BE2C (cell line): Measurements from ENCODE around the gene UBE2L5. TPM values are rescaled to one million over a fixed set of nuclear protein-coding genes. Genes with fewer than 3 reads are reported as not detected.
A peak's percentile ranks its signal among the peaks of the same experiment; 100 is the strongest.

Experiments used
- DNase-seq: peaks from one replicate; pipeline ENCODE4 v3.0.0-alpha.2; 2020
- H3K27me3 ChIP-seq: fragments of 250-450 bp; sonication (Bioruptor Pico); 2 replicates; pipeline ENCODE4 v1.5.1; 2020; ENCODE audit warnings: mild to moderate bottlenecking
- H3K36me3 ChIP-seq: fragments of 250-450 bp; sonication (Bioruptor Pico); 2 replicates; pipeline ENCODE4 v1.5.1; 2020; ENCODE audit warnings: mild to moderate bottlenecking
- H3K4me1 ChIP-seq: fragments of 250-450 bp; sonication (Bioruptor Pico); 2 replicates; pipeline ENCODE4 v1.5.1; 2020
- H3K4me3 ChIP-seq: 2 replicates; pipeline ENCODE4 v1.5.1; 2011; ENCODE audit warnings: low read depth, low read length
- H3K9me3 ChIP-seq: fragments of 250-450 bp; sonication (Bioruptor Pico); 2 replicates; pipeline ENCODE4 v1.5.1; 2020
- polyA plus RNA-seq: library from polyadenylated mRNA; unstranded; fragments of >200 nt; gene quantifications from one replicate; pipeline ENCODE4 v1.2.1, GENCODE V29; 2012; ENCODE audit warnings: low read depth, missing spikeins; ENCODE audit not compliant: insufficient read length, insufficient read depth
- TF ChIP-seq, protein P1 (sequence below): IDR thresholded peaks from 2 replicates; pipeline ENCODE4 v1.5.1; 2012; ENCODE audit warnings: mild to moderate bottlenecking, low read depth, low read length

UBE2L5 gene
- polyA plus RNA-seq, result 0.73 TPM

DNA sequence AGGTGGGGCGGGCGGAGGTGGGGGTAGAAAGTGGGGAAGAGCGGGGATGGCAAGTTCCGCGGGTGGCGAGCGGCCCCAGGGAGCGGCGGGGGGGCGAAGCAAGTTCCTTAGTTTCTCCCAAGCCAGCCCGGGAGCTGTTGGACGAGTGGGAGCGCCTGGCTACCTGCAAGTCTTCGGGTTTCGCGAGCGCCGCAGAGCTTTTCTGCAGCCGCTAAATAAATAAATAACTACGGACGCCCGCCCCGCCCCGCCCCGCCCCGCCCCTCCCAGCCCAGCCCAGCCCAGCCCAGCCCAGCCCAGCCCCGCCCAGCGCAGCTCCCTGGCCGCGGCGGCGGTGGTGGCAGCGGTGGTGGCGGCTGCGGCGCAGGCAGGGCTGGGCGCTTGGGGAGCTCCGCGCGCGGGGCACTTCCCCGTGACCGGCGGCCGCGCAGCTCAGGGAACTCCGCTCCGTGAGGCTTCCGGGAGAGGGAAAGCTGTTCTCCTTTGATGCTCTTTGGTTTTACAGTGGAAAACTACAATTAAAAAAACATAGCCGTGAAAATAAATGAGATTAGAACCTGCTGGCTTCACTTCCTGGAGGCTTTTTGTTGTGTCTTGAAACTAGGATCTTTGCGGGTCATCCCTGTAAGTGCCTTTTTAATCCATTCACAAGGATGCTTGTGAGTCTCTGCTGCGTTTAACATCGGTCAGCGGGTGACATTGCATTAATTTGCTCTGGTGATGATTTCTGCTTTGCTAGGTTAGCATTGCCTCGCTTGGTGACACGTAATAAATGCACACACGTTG lies at the start of gene UBE2L5:
TSS of gene UBE2L5 (plus strand) at position 440 of the 786 bp plus-strand sequence. CDS start 5,498 bp downstream, outside the sequence.
- H3K4me1 ChIP-seq, result no peaks in the 10 kb centered on the region; the same call in 1 of the 2 replicates

DNA sequence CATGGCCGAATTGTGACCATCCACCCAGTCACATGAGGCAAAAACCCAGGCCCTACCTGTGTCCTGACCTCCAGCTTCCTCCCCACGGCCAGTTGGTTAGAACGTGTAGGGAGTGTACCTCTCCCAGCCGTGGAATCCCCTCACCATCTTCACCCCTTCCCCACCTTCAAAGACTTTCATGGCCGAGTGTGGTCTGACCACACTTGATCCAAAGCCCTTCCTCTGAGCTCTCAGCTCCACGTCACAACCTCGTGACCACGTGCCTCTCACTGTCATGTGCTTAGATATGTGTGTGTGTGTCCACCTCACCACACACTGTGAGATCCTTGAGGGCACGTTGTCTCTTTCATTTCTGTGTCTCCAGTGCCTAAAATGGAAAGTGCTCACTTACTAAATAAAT lies 48.6 kb upstream of the UBE2L5 start:
- Histone ChIP-seq H3K27me3 (no peaks in the 10 kb centered on the region), H3K4me1 (peaks cover 6% of the 10 kb centered on the region), H3K9me3 (no peaks in the 10 kb centered on the region), H3K36me3 (no peaks in the 10 kb centered on the region), H3K4me3 (no peak overlapping the region)
- no peak for DNase-seq
- TF ChIP-seq, protein P1, sequence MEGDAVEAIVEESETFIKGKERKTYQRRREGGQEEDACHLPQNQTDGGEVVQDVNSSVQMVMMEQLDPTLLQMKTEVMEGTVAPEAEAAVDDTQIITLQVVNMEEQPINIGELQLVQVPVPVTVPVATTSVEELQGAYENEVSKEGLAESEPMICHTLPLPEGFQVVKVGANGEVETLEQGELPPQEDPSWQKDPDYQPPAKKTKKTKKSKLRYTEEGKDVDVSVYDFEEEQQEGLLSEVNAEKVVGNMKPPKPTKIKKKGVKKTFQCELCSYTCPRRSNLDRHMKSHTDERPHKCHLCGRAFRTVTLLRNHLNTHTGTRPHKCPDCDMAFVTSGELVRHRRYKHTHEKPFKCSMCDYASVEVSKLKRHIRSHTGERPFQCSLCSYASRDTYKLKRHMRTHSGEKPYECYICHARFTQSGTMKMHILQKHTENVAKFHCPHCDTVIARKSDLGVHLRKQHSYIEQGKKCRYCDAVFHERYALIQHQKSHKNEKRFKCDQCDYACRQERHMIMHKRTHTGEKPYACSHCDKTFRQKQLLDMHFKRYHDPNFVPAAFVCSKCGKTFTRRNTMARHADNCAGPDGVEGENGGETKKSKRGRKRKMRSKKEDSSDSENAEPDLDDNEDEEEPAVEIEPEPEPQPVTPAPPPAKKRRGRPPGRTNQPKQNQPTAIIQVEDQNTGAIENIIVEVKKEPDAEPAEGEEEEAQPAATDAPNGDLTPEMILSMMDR, result no peak

More for the DNA sequence above, at the start of gene UBE2L5:
- DNase-seq, result peak; percentile 88
- H3K4me3 ChIP-seq, result peak within 1 kb of the TSS; percentile 86
- no peaks in the 10 kb centered on the region for H3K27me3 ChIP-seq
- H3K36me3 ChIP-seq, result no peaks in the 10 kb centered on the region
- TF ChIP-seq, protein P1, result no peak
- no peaks in the 10 kb centered on the region for H3K9me3 ChIP-seq

DNA sequence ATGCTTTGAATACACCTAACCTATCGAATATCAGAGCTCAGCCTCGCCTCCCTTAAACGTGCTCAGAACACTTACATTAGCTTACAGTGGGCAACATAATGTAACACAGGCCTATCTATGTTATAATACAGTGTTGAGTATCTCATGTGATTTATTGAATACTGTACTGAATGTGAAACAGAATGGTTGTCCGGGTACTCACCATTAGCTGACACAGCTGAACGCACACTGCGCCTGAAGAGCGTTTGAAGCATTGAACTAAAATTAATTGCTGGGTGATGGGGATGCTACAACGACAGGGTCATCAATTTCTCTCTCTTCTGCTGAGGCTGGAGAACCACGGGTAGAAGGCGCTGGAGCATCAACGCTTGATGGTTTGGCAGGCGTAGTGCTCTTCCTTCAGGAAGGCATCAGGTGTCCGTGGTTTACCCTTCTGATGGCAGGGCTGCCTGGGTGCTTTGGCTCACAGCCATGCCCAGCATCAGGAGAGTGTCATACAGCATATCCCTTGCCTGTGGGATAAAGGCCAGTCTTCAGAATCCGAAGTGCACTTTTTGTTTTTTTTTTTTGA lies 46.9 kb upstream of the UBE2L5 start:
- H3K36me3 ChIP-seq, result no peaks in the 10 kb centered on the region
- no peaks in the 10 kb centered on the region for H3K27me3 ChIP-seq
- no peak for DNase-seq
- no peaks in the 10 kb centered on the region for H3K9me3 ChIP-seq
- TF ChIP-seq, protein P1, result no peak
- peaks cover 6% of the 10 kb centered on the region for H3K4me1 ChIP-seq
- H3K4me3 ChIP-seq, result no peak overlapping the region

DNA sequence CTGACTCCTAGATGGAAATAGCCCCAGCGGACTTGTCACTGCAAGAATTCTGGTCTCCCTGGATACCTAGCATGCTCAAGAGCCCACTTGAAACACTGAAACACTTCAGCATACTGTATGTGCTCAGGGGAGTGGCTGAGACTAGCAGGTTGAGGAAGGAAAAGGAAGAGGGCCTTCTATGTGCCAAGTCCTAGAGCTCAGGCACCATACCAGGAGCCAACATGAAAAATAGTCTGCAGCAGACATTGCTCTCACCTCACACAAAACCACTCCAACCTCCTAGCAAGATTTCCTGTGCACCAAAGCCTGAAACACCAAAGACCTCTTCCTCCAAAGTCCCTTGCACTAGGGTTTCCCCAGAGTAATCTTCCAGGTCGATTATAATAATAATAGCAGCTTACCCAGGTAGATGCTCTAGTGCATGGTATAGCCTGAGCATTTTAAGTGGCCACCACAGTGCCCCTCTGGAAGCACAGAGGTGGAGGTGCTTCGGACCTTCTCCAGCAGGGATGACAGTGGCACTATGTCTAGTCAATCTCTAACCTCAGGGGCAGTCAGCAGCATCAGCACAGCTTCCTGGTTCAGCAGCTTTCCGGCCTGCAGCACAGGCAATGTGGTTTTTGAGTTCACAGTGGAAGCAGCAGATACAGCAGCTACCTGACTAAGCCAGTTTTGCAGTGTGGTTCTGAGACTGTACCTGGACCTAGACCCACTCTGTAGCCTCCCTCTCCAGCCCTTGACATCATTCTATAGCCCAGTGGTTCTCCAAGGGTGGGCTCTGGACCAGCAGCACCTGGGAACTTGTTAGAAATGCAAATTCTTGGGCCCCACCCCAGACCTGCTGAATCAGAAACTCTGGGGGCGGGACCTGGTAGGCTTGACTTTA lies 45.6 kb upstream of the UBE2L5 start:
- Histone ChIP-seq H3K4me1 (peaks cover 6% of the 10 kb centered on the region), H3K4me3 (no peak overlapping the region), H3K36me3 (no peaks in the 10 kb centered on the region), H3K27me3 (no peaks in the 10 kb centered on the region), H3K9me3 (no peaks in the 10 kb centered on the region)
- no peak for DNase-seq
- TF ChIP-seq, protein P1, result no peak

DNA sequence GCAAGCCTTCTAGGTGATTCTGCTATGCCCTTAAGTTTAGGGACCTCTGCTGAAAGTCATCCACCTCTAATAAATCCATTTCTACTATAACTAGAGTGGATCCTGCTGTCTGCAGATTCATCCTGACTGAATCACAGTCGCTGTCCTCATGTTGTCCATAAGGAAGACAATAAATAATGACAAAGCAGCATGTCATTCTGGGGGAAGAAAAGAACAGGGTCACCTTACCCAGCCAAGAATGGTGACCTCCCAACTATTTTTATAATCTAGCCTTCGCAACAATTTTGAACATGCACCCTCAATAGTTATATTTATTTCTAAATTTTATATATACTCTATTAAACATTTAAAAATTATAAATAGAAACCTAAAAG lies 45.0 kb upstream of the UBE2L5 start:
- H3K9me3 ChIP-seq, result no peaks in the 10 kb centered on the region
- no peak overlapping the region for H3K4me3 ChIP-seq
- H3K4me1 ChIP-seq, result peaks cover under 1% of the 10 kb centered on the region
- no peaks in the 10 kb centered on the region for H3K27me3 ChIP-seq
- H3K36me3 ChIP-seq, result no peaks in the 10 kb centered on the region
- DNase-seq, result no peak
- TF ChIP-seq, protein P1, result no peak
